NCI-H2196 treated with DMSO at 0.1 percent for 48 hours (cell line): ENCODE data around the gene C1orf50.
"Not testable (repeated sequence)": the region's sequence is repeated elsewhere in the genome, so short reads cannot be mapped to it uniquely, and the experiment has no call there.

Experiments
- DNase-seq: peaks from one replicate; lab custom pipeline; 2025; ENCODE audit not compliant: unreplicated experiment; lab: John Stamatoyannopoulos, UW

C1orf50 gene

GRCh38 chr1:42766741-42767509 lies at the start of gene C1orf50, which contains the start of gene P3H1:
TSS of gene C1orf50 (plus strand) at chr1:42767249. CDS start at chr1:42767312, 63 bp downstream.
TSS of gene P3H1 (minus strand) at chr1:42767028. CDS start at chr1:42766971, 57 bp downstream.
- peak; percentile 96 for DNase-seq

GRCh38 chr1:42720868-42721267 lies 46.2 kb upstream of the C1orf50 start:
- no peak for DNase-seq

GRCh38 chr1:42721926-42722325 lies 45.1 kb upstream of the C1orf50 start:
- DNase-seq = no peak

- not testable (repeated sequence) for DNase-seq
Observed at GRCh38 chr1:42722403-42722802, 44.6 kb upstream of the C1orf50 start.

GRCh38 chr1:42723511-42723910 lies 43.5 kb upstream of the C1orf50 start:
- no peak for DNase-seq

GRCh38 chr1:42725820-42726219 lies 41.2 kb upstream of the C1orf50 start:
- not testable (repeated sequence) for DNase-seq

- DNase-seq = no peak
Observed at GRCh38 chr1:42730002-42730401, 37.0 kb upstream of the C1orf50 start.

GRCh38 chr1:42730988-42731387 lies 36.1 kb upstream of the C1orf50 start:
- DNase-seq = no peak

- no peak for DNase-seq
Observed at GRCh38 chr1:42731585-42731984, 35.5 kb upstream of the C1orf50 start.

GRCh38 chr1:42732126-42732680 lies 34.8 kb upstream of the C1orf50 start:
- no peak for DNase-seq

- DNase-seq = no peak
Observed at GRCh38 chr1:42733415-42734200, 33.4 kb upstream of the C1orf50 start.

GRCh38 chr1:42734201-42735035 lies 32.6 kb upstream of the C1orf50 start:
- DNase-seq = no peak

GRCh38 chr1:42735056-42735455 lies 32.0 kb upstream of the C1orf50 start:
- no peak for DNase-seq

- no peak for DNase-seq
Observed at GRCh38 chr1:42735477-42736105, 31.5 kb upstream of the C1orf50 start.

- no peak for DNase-seq
Observed at GRCh38 chr1:42736152-42736551, 30.9 kb upstream of the C1orf50 start.

GRCh38 chr1:42736571-42737200 lies 30.4 kb upstream of the C1orf50 start:
- DNase-seq = no peak

GRCh38 chr1:42737257-42737656 lies 29.8 kb upstream of the C1orf50 start:
- DNase-seq = peak; percentile 76

GRCh38 chr1:42737986-42738677 lies 28.9 kb upstream of the C1orf50 start:
- no peak for DNase-seq

GRCh38 chr1:42738678-42739226 lies 28.3 kb upstream of the C1orf50 start:
- no peak for DNase-seq
